ENCODE measurements around the gene RNASEH1. TPM values are rescaled to one million over a fixed set of nuclear protein-coding genes. Genes with fewer than 3 reads are reported as not detected.
"Not testable (repeated sequence)": the region's sequence is repeated elsewhere in the genome, so short reads cannot be mapped to it uniquely, and the experiment has no call there.

RNASEH1 gene
- total and polyA plus RNA-seq, 2 donors (not counting 1 experiment from before 2014, with no cell fraction given): 23.8 to 31.2 TPM

- H4K20me1 ChIP-seq (ENCODE audit: control insufficient read depth, extremely low read depth, insufficient read depth, low read length): no peaks in the 10 kb centered on the region
- TF ChIP-seq CTCF (conservative IDR thresholded peaks at IDR 0.05 in 1 of 2, IDR thresholded peaks at IDR 0.05 in 1 of 2; ENCODE audit: low read depth in 1 of 2, low read length in 2 of 2) (no peak), EZH2 (IDR thresholded peaks at IDR 0.05; ENCODE audit: low read length, missing control alignments) (no peak)
These were observed 23.5 kb upstream of the RNASEH1 start for GRCh38 chr2:3581367-3582262.

GRCh38 chr2:3580449-3580848, 22.3 kb upstream of the RNASEH1 start:
- no peak overlapping the region for H3K4me3 ChIP-seq (replicated peaks in 1 of 4; ENCODE audit: control extremely low read depth in 1 of 4, insufficient read depth in 1 of 4, low read depth in 3 of 4, low read length in 4 of 4)
- peaks cover 55% of the 10 kb centered on the region for H3K79me2 ChIP-seq (ENCODE audit: control insufficient read depth, insufficient read depth, low read length)
- no peaks in the 10 kb centered on the region for H3K9me3 ChIP-seq (ENCODE audit: control insufficient read depth, insufficient read depth, low read depth, low read length)
- no peak overlapping the region for H3K27ac ChIP-seq (ENCODE audit: insufficient read depth, low read length)
- DNase-seq (ENCODE audit: low read depth in 2 of 2): no peak
- no peak overlapping the region for H3K9ac ChIP-seq (ENCODE audit: insufficient read depth, low read length)
- H2AFZ ChIP-seq (ENCODE audit: low read length): no peak overlapping the region
- no peaks in the 10 kb centered on the region for H3K27me3 ChIP-seq (ENCODE audit: control insufficient read depth, insufficient read depth, low read length)
- peaks cover 2% of the 10 kb centered on the region for H3K4me1 ChIP-seq (ENCODE audit: control insufficient read depth, extremely low read depth, insufficient read depth, low read length)
- H3K36me3 ChIP-seq (ENCODE audit: control insufficient read depth, insufficient read depth, low read length): peaks cover 13% of the 10 kb centered on the region
- TF ChIP-seq CTCF (conservative IDR thresholded peaks at IDR 0.05 in 1 of 2, IDR thresholded peaks at IDR 0.05 in 1 of 2; ENCODE audit: low read depth in 1 of 2, low read length in 2 of 2) (no peak), EZH2 (IDR thresholded peaks at IDR 0.05; ENCODE audit: low read length, missing control alignments) (no peak)
- H3K4me2 ChIP-seq (ENCODE audit: extremely low read depth, insufficient read depth, low read length): no peak overlapping the region
- no peaks in the 10 kb centered on the region for H4K20me1 ChIP-seq (ENCODE audit: control insufficient read depth, extremely low read depth, insufficient read depth, low read length)

More at GRCh38 chr2:3581367-3582262, 23.5 kb upstream of the RNASEH1 start:
- no peak overlapping the region for H3K27ac ChIP-seq (ENCODE audit: insufficient read depth, low read length)
- peaks cover 6% of the 10 kb centered on the region for H3K4me1 ChIP-seq (ENCODE audit: control insufficient read depth, extremely low read depth, insufficient read depth, low read length)
- H3K9ac ChIP-seq (ENCODE audit: insufficient read depth, low read length): no peak overlapping the region
- H3K79me2 ChIP-seq (ENCODE audit: control insufficient read depth, insufficient read depth, low read length): peaks cover 43% of the 10 kb centered on the region
- no peak overlapping the region for H3K4me2 ChIP-seq (ENCODE audit: extremely low read depth, insufficient read depth, low read length)
- no peaks in the 10 kb centered on the region for H3K27me3 ChIP-seq (ENCODE audit: control insufficient read depth, insufficient read depth, low read length)
- DNase-seq (ENCODE audit: low read depth in 2 of 2): no peak
- peaks cover 10% of the 10 kb centered on the region for H3K36me3 ChIP-seq (ENCODE audit: control insufficient read depth, insufficient read depth, low read length)
- no peaks in the 10 kb centered on the region for H3K9me3 ChIP-seq (ENCODE audit: control insufficient read depth, insufficient read depth, low read depth, low read length)
- H2AFZ ChIP-seq (ENCODE audit: low read length): no peak overlapping the region
- no peak overlapping the region for H3K4me3 ChIP-seq (replicated peaks in 1 of 4; ENCODE audit: control extremely low read depth in 1 of 4, insufficient read depth in 1 of 4, low read depth in 3 of 4, low read length in 4 of 4)

GRCh38 chr2:3578987-3579386, 20.9 kb upstream of the RNASEH1 start:
- TF ChIP-seq EZH2 (IDR thresholded peaks at IDR 0.05; ENCODE audit: low read length, missing control alignments) (no peak), CTCF (conservative IDR thresholded peaks at IDR 0.05 in 1 of 2, IDR thresholded peaks at IDR 0.05 in 1 of 2; ENCODE audit: low read depth in 1 of 2, low read length in 2 of 2) (no peak)
- Histone ChIP-seq H4K20me1 (ENCODE audit: control insufficient read depth, extremely low read depth, insufficient read depth, low read length) (no peaks in the 10 kb centered on the region), H3K9me3 (ENCODE audit: control insufficient read depth, insufficient read depth, low read depth, low read length) (no peaks in the 10 kb centered on the region), H3K27me3 (ENCODE audit: control insufficient read depth, insufficient read depth, low read length) (no peaks in the 10 kb centered on the region), H3K27ac (ENCODE audit: insufficient read depth, low read length) (no peak overlapping the region), H3K36me3 (ENCODE audit: control insufficient read depth, insufficient read depth, low read length) (peaks cover 13% of the 10 kb centered on the region), H3K79me2 (ENCODE audit: control insufficient read depth, insufficient read depth, low read length) (peaks cover 59% of the 10 kb centered on the region), H3K4me1 (ENCODE audit: control insufficient read depth, extremely low read depth, insufficient read depth, low read length) (peaks cover 2% of the 10 kb centered on the region), H3K9ac (ENCODE audit: insufficient read depth, low read length) (no peak overlapping the region), H3K4me3 (replicated peaks in 1 of 4; ENCODE audit: control extremely low read depth in 1 of 4, insufficient read depth in 1 of 4, low read depth in 3 of 4, low read length in 4 of 4) (peak overlapping the region in 3 of 4 experiments; percentile 6 to 71 (median 49)), H2AFZ (ENCODE audit: low read length) (no peak overlapping the region), H3K4me2 (ENCODE audit: extremely low read depth, insufficient read depth, low read length) (peak overlapping the region; percentile 68)
- no peak for DNase-seq (ENCODE audit: low read depth in 2 of 2)

DNA sequence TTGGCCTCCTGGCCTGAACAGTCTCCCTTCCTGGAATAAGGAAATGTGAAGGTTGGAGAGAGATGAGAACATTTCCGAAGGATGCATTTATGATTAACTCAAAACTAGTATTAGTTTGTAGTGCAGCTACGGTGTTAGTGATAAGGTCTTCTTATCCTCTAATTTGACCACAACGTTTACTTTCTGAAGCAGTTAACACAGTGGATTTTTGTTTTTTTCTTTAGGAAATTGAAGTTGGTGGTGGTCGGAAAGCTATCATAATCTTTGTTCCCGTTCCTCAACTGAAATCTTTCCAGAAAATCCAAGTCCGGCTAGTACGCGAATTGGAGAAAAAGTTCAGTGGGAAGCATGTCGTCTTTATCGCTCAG, 18.1 kb upstream of the RNASEH1 start:
- H3K4me1 ChIP-seq (ENCODE audit: control insufficient read depth, extremely low read depth, insufficient read depth, low read length); DNase-seq (ENCODE audit: low read depth in 2 of 2); H3K27me3 ChIP-seq (ENCODE audit: control insufficient read depth, insufficient read depth, low read length); H3K9me3 ChIP-seq (ENCODE audit: control insufficient read depth, insufficient read depth, low read depth, low read length); H2AFZ ChIP-seq (ENCODE audit: low read length); H4K20me1 ChIP-seq (ENCODE audit: control insufficient read depth, extremely low read depth, insufficient read depth, low read length): not testable (repeated sequence)
- Histone ChIP-seq H3K4me3 (replicated peaks in 1 of 4; ENCODE audit: control extremely low read depth in 1 of 4, insufficient read depth in 1 of 4, low read depth in 3 of 4, low read length in 4 of 4) (peak overlapping the region; percentile 76 to 97 (median 92)), H3K27ac (ENCODE audit: insufficient read depth, low read length) (peak overlapping the region; percentile 84), H3K9ac (ENCODE audit: insufficient read depth, low read length) (peak overlapping the region; percentile 73), H3K4me2 (ENCODE audit: extremely low read depth, insufficient read depth, low read length) (peak overlapping the region; percentile 87), H3K79me2 (ENCODE audit: control insufficient read depth, insufficient read depth, low read length) (peaks cover 55% of the 10 kb centered on the region), H3K36me3 (ENCODE audit: control insufficient read depth, insufficient read depth, low read length) (peaks cover 12% of the 10 kb centered on the region)

Data from fibroblast of lung (primary cell).